Activated naive CD4-positive, alpha-beta T cell treated with anti-CD3 and anti-CD28 coated beads, Interleukin-2, amount 50 U/mL, for 24 hours (primary cell): ENCODE data around the gene NDUFB10.
"Not testable (repeated sequence)": the region's sequence is repeated elsewhere in the genome, so short reads cannot be mapped to it uniquely, and the experiment has no call there.

ENCODE experiments used
- H3K27ac Mint-ChIP-seq: one replicate; pipeline ENCODE4 v1.8.0; 2021; ENCODE audit warnings: mild to moderate bottlenecking, mixed read lengths
- H3K27me3 Mint-ChIP-seq: one replicate; pipeline ENCODE4 v1.8.0; 2021; ENCODE audit warnings: mixed read lengths
- H3K36me3 Mint-ChIP-seq: one replicate; pipeline ENCODE4 v1.8.0; 2021; ENCODE audit warnings: mixed read lengths
- H3K4me1 Mint-ChIP-seq: one replicate; pipeline ENCODE4 v1.8.0; 2021; ENCODE audit warnings: mixed read lengths
- H3K4me3 Mint-ChIP-seq: one replicate; pipeline ENCODE4 v1.8.0; 2021; ENCODE audit warnings: mild to moderate bottlenecking, mixed read lengths
- H3K9me3 Mint-ChIP-seq: one replicate; pipeline ENCODE4 v1.8.0; 2021; ENCODE audit warnings: mixed read lengths

The NDUFB10 gene

DNA sequence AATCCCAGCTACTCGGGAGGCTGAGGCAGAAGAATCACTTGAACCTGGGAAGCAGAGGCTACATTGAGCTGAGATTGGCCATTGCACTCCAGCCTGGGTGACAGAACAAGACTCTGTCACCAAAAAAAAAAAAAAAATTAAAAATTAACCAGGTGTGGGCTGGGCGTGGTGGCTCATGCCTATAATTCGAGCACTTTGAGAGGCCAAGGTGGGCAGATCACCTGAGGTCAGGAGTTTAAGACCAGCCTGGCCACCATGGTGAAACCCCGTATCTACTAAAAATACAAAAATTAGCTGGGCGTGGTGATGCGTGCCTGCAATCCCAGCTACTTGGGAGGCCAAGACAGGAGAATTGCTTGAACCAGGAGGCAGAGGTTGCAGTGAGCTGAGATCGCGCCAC, 19.5 kb upstream of the NDUFB10 start:
- not testable (repeated sequence) for H3K36me3 Mint-ChIP-seq, H3K27me3 Mint-ChIP-seq, H3K4me3 Mint-ChIP-seq, H3K9me3 Mint-ChIP-seq, H3K27ac Mint-ChIP-seq
- H3K4me1 Mint-ChIP-seq: peaks cover 19% of the 10 kb centered on the region

DNA sequence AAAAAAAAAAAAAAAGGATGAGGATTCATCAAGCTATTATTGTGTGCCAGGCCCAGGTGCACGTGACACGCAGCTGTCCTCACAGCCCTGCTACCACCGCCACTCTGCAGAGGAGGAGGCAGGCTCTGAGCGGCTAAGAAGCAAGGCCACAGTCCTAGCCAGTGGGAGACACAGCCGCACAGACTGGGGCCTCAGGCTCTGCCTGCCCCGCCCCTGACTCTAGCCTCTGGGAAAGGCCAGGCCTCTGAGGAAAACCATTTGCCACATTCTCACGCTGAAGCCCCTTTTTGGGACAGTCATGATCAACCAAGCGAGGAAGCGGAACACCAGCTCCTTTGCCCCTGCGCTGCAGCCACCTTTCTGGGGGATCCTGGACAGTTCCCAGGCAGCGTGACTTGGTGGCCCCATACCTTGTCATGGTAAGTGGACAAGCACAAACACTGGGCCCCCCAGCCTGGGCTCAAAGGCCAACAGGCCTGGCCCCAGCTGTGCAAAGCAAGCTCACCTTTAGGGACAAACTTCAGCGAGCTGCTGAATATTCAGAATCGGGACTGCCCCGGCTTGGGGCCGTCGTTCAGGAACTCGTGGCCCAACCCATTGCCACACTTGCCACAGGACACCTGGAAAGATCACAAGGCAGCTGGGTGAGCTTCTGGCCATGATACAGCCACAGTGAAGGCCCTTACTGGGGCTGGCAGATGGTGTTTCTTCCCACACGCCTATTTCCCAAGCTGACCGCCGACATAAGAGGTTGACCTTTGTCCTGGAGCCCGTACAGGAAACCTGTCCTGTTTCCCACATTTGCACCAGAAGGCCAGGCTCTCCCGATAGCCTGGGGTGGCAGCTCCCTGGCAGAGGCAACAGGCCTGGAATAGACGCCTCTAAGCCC, 18.8 kb upstream of the NDUFB10 start:
- Mint-ChIP-seq H3K27me3 (no peaks in the 10 kb centered on the region), H3K27ac (no peak overlapping the region), H3K36me3 (peaks cover 2% of the 10 kb centered on the region), H3K4me1 (peaks cover 19% of the 10 kb centered on the region), H3K4me3 (no peak overlapping the region), H3K9me3 (no peaks in the 10 kb centered on the region)

DNA sequence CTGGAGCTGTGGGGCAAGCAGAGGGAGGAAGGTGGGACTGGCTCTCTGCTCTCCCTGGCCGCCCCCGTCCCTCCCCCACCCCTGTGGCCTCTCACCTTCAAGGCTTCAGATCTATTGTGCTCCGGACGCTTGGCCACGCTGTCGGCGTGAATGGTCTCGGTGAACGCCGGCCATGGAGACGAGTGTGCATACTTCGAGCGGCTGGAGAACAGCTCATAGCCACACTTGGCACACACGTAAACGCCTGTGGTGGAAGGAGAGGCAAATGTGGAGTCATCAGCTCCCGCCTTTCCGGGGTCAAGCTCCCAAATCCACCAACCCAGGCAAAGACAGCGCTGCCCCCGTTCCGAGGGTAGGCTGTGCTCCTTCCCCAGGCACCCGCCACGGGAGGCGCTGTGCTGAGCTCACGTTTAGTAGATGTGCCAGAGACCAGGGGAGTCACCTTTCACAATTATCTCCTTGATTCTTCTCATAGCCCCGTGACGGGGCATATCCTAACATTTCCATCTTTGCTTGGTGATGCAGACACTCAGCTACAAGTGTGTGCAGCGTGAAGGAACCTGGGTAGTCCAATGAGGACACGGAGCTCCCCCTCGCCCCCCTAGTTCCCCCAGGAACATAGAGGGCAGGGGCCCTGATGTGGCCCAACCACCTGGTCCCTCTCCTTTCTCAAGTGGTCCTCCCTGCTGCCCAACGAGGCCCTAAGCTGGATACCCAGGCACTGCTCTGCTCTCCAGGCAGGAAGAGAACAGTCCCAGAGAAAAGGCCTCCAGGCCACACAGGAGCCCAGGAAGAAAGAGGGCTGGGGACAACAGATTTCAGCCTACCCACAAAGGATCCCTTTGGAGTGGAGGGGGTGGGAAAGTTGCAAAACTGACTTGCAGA, 17.9 kb upstream of the NDUFB10 start:
- H3K27me3 Mint-ChIP-seq: no peaks in the 10 kb centered on the region
- H3K9me3 Mint-ChIP-seq: no peaks in the 10 kb centered on the region
- H3K4me1 Mint-ChIP-seq: peaks cover 19% of the 10 kb centered on the region
- peak overlapping the region; percentile 82 for H3K4me3 Mint-ChIP-seq
- peaks cover 2% of the 10 kb centered on the region for H3K36me3 Mint-ChIP-seq
- H3K27ac Mint-ChIP-seq: no peak overlapping the region

DNA sequence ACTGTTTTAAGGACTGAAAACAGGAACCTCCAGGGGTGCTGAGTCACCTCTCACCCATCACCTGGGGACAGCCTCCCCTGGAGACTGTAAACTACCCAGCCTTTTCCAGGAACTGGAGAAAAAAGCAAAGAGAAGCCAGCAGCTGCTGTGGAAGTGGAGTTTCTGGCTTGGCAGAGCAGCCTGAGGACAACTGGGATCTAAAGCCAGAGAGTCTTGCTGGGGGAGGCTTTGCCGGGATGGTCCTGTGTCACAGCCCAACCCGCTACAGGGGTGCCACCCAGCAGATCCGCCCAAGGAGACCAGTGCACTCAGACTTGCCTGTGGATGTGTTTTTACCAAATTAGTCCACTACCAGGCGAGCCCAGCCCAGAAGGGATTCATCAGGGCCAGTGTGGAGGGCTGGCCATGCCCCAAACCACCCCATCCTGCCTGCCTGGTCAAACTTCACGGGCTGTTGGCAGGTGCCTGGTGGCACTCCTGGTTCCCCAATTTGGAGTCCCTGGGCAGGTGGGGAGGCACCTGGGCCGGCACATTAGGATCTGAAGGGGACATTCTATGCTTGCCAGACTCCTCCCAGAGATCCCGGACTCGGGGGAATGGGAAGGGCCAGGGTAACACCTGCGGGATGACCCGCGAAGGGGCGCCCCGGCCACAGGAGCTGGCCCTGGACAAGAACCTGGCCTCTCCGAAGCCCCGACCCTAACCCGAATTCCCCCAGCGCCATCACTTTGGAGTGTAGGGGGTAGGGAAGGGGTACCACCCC, 17.1 kb upstream of the NDUFB10 start:
- Mint-ChIP-seq H3K27ac (no peak overlapping the region), H3K9me3 (no peaks in the 10 kb centered on the region), H3K4me3 (peak overlapping the region; percentile 82)

DNA sequence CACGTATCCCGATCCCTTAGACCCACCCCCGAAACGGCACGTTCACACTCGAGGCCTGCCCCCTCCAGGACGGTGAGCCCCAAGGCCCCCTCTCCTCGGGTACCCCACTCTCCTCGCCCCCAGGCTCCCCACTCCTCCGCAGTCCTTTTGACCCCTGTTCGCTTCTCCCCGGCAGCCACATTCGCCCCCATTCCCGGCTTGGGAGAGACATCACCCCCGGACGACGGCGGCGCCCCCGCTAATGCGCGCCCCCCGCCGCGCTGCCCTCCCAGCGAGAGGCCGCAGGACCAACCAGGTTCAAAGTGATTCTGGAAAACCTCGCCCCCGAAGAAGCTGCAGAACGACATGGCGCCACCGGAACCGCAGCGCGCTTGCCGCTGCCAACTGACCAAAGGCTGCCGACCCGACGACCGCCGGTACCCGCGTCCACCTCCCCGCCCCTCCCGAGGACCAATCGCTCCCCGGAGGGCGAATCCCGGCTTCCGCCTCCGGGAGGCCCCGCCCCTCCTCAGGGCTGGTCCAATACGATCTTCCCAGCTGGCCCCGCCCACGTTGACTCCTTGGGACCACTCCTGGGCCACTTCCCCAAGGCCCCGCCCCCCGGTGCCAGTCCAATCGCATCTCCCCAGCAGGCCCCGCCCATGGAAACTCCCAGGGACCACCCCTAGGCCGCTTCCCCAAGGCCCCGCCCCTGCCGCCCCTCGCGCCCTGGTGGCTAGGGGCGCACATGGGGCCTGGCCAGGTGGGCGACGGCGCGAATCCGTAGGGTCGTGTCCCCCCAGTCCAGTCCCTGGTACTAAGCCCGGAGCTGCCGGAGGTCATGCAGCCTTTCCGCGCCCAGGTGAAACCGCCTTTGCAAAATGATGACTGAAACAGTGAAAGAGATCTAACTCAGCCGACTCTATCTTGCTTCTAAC, 16.3 kb upstream of the NDUFB10 start, which contains the start of gene MSRB1:
TSS of gene MSRB1 (minus strand) at position 390 of the 917 bp plus-strand sequence. CDS start at position 347, 43 bp downstream.
- Mint-ChIP-seq H3K4me3 (peak within 1 kb of the TSS; percentile 82), H3K27ac (peak within 1 kb of the TSS; percentile 38)

More for the DNA sequence above, 17.1 kb upstream of the NDUFB10 start:
- peaks cover 2% of the 10 kb centered on the region for H3K36me3 Mint-ChIP-seq
- no peaks in the 10 kb centered on the region for H3K27me3 Mint-ChIP-seq
- peaks cover 19% of the 10 kb centered on the region for H3K4me1 Mint-ChIP-seq

DNA sequence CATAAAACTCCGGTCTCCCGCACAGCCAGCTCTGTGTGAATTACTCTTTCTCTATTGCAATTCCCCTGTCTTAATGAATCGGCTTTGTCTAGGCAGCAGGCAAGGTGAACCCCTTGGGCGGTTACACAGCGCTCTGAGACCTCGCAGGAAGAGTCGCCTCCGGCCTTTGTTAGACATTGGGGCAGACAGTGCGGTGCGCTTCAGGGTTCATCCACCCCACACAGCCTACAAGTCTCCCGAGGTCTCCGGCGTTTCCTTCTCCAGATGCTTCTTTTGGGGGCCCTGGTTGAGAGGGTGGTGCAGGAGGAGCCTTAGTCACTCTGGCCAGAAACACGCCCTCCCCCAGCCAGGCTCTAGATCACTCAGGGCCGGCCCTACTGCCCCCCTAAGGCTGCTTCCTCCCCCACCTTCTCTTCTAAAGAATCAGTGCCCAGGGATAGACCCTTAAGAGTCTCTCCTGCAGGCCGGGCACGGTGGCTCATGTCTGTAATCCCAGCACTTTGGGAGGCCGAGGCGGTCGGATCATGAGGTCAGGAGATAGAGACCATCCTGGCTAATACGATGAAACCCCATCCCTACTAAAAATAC, 14.6 kb upstream of the NDUFB10 start:
- no peaks in the 10 kb centered on the region for H3K36me3 Mint-ChIP-seq
- H3K27me3 Mint-ChIP-seq: no peaks in the 10 kb centered on the region
- peak overlapping the region; percentile 82 for H3K4me3 Mint-ChIP-seq
- H3K4me1 Mint-ChIP-seq: peaks cover 19% of the 10 kb centered on the region
- no peak overlapping the region for H3K27ac Mint-ChIP-seq
- H3K9me3 Mint-ChIP-seq: no peaks in the 10 kb centered on the region

More for the DNA sequence above, 16.3 kb upstream of the NDUFB10 start, which contains the start of gene MSRB1:
- Mint-ChIP-seq H3K27me3 (no peaks in the 10 kb centered on the region), H3K9me3 (no peaks in the 10 kb centered on the region), H3K36me3 (peaks cover 2% of the 10 kb centered on the region), H3K4me1 (peaks cover 19% of the 10 kb centered on the region)

DNA sequence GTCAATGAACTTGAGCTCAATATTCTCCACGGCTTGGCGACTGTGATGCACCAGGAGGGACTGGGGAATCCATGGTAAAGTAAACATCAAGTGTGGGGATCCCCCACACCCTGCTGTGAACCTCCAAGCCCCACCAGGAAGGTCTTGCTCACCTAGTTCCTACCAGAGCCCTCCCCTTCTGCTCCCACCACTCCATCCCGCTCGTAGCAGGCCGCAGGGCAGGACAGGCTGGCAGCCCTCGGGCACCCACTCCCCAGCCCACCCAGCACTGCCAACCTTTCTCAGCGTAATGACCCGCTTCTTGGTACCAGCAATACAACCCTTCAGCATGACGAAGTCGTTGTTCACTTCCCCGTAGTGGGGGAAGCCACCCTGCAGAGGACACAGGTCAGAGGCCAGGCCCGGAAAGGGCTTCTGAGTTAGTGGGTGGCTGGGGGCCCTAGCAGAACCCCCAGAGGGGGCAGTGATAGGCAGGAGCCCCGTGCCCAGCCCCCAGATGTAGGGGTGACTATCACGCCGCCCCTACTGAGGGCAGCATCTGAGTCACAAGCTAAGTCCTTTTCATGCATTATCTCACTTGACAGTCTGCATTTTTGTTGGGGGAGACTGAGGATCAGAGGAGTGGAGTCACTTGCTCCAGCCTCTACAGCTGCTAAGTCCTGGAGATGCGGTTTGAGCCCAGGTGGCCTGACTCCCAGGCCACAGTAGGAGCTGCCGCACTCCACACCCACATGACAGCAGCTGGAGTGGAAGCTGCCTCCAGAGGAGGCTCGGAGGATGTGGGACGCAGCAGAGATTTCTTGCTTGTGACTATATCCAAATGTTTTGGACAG, 13.6 kb upstream of the NDUFB10 start:
- Mint-ChIP-seq H3K27me3 (no peaks in the 10 kb centered on the region), H3K9me3 (no peaks in the 10 kb centered on the region), H3K27ac (no peak overlapping the region), H3K4me3 (no peak overlapping the region), H3K4me1 (peaks cover 19% of the 10 kb centered on the region), H3K36me3 (no peaks in the 10 kb centered on the region)

DNA sequence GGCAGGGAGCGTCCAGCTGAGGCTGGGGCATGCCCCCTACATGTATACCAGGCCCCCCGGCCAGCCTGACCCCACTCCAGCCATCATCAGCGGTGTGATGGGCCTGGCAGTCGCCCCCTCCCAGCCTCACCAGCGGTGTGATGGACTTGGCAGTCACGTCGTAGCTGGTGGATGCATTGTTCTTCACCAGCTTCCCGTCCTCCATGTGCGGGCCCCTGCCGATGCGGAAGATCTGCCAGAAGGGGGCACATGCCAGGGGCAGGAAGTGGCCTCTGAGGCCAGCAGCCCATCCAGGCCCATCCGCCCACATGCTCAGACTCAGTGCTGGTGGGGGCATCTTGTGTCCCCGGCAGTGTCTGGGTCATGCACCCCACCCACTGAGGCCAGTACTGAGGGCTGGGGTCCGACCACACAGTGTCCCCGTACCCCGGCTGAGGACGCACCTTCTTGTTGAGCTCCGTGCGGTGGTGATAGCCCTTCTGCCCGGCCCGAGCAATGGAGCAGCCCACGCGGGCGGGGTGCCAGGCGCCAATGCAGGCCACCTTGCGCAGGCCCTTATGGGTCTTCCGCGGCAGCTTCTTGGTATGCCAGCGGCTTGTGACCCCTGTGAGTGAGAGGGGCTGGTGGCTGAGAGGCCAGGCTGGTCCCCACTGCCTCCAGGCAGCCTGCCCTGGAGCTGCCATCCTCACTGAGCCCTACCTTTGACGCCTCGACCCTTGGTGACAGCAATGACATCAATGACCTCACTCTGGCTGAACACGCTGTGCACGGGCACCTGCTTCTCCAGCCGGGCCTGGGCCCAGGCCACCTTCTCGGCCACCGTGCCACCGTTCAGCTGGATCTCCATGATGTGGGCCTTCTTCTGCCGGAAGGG, 12.6 kb upstream of the NDUFB10 start:
- Mint-ChIP-seq H3K27ac (no peak overlapping the region), H3K9me3 (no peaks in the 10 kb centered on the region), H3K4me3 (no peak overlapping the region), H3K4me1 (peaks cover 15% of the 10 kb centered on the region), H3K27me3 (no peaks in the 10 kb centered on the region), H3K36me3 (no peaks in the 10 kb centered on the region)

DNA sequence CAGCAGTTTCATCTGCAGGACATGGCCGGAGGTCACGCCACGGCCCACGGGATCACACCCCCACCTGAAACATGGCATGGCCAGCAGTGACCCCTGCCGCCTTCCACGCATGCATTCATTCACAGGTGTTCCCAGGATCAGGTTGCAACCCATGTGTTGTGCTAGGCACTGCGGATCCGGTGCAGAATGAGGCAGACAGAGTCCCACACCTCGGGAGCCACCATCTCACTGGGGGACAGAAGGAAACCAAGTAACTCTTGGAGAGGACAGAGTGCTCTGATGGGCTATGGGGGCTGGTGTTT, 12.0 kb upstream of the NDUFB10 start:
- peaks cover 10% of the 10 kb centered on the region for H3K4me1 Mint-ChIP-seq
- no peaks in the 10 kb centered on the region for H3K9me3 Mint-ChIP-seq

DNA sequence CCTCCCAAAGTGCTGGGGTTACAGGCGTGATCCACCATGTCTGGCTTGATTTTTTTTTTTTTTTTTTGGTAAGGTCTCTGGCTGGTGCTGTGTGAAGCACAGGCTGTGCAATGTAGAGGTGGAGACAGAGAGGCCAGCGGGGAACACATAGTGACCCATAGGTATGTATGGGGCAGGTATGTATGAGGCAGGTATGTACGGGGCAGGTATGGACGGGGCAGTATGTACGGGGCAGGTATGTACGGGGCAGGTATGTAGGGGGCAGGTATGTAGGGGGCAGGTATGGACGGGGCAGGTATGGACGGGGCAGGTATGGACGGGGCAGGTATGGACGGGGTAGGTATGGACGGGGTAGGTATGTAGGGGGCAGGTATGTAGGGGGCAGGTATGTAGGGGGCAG, 9.8 kb upstream of the NDUFB10 start:
- no peaks in the 10 kb centered on the region for H3K9me3 Mint-ChIP-seq
- peaks cover 1% of the 10 kb centered on the region for H3K4me1 Mint-ChIP-seq
- no peaks in the 10 kb centered on the region for H3K27me3 Mint-ChIP-seq
- H3K27ac Mint-ChIP-seq: no peak overlapping the region
- no peaks in the 10 kb centered on the region for H3K36me3 Mint-ChIP-seq
- no peak overlapping the region for H3K4me3 Mint-ChIP-seq

More for the DNA sequence above, 12.0 kb upstream of the NDUFB10 start:
- no peaks in the 10 kb centered on the region for H3K27me3 Mint-ChIP-seq
- no peaks in the 10 kb centered on the region for H3K36me3 Mint-ChIP-seq
- H3K27ac Mint-ChIP-seq: no peak overlapping the region
- no peak overlapping the region for H3K4me3 Mint-ChIP-seq

DNA sequence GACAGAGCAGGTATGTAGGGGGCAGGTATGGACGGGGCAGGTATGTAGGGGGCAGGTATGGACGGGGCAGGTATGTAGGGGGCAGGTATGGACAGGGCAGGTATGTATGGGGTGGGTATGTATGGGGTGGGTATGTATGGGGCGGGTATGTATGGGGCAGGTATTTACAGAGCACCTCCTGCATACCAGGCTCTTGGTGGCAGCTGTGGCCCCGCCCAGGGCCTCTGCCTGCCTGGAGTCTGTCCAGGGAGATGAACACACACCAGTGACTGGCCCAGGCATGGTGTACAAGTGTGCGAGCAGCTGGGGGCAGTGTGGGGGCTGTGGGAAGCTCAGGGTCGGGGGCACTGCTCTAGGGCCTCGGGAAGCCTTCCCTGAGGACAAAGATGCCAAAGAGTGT, 9.3 kb upstream of the NDUFB10 start:
- Mint-ChIP-seq H3K4me3 (no peak overlapping the region), H3K27ac (no peak overlapping the region), H3K27me3 (no peaks in the 10 kb centered on the region), H3K4me1 (no peaks in the 10 kb centered on the region), H3K9me3 (no peaks in the 10 kb centered on the region), H3K36me3 (no peaks in the 10 kb centered on the region)

DNA sequence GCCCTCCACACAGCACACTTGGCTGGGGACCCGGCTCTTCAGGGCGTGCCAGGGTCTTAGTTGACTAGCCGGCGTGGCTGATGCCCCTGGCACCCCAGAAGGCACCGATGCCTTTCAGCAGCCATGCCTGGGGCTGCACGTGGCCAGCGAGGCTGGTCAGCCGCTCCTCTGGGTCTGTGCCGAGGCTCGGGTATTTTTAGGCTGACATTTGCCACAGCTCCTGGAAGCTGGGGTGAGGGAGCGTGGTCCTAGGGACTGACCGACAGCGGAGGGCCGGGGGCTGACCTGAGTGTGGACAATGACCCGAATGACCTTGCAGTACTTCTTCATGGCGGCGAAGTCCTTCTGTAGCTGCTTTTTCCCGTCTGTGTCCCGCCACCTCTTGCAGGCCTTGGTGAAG, 8.8 kb upstream of the NDUFB10 start:
- H3K36me3 Mint-ChIP-seq: no peaks in the 10 kb centered on the region
- no peaks in the 10 kb centered on the region for H3K27me3 Mint-ChIP-seq
- no peak overlapping the region for H3K27ac Mint-ChIP-seq
- no peak overlapping the region for H3K4me3 Mint-ChIP-seq
- H3K9me3 Mint-ChIP-seq: no peaks in the 10 kb centered on the region
- H3K4me1 Mint-ChIP-seq: no peaks in the 10 kb centered on the region

DNA sequence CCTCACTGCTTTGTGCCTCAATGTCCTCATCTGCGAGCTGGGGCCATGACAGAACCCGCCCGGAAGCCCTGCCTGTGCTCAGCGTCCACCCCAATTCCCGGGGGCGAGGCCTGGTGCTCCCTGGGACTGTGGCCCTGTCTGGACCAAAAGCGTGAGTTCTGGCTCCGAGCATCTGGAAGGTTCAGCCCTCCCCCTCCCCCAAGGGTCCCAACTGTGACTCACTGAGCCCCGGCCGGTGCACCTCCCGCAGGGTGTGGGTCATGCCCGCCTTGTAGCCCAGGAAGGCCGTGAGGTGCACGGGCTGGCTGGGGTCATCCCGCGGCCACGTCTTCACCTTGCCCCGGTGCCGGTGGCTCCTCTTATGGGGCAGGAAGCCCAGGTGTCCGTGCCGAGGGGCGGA, 5.6 kb upstream of the NDUFB10 start:
- H3K9me3 Mint-ChIP-seq: no peaks in the 10 kb centered on the region
- H3K4me1 Mint-ChIP-seq: no peaks in the 10 kb centered on the region
- H3K36me3 Mint-ChIP-seq: no peaks in the 10 kb centered on the region
- no peak overlapping the region for H3K4me3 Mint-ChIP-seq
- no peaks in the 10 kb centered on the region for H3K27me3 Mint-ChIP-seq
- no peak overlapping the region for H3K27ac Mint-ChIP-seq
